Right atrium auricular region (tissue), 2 donors: ENCODE measurements around the gene CSMD2. TPM values are rescaled to one million over a fixed set of nuclear protein-coding genes. Genes with fewer than 3 reads are reported as not detected.
"Not testable (repeated sequence)": the region's sequence is repeated elsewhere in the genome, so short reads cannot be mapped to it uniquely, and the experiment has no call there.

Source experiments
- DNase-seq: peaks from one replicate; pipeline ENCODE4 v3.0.0-alpha.2; 2019; ENCODE audit warnings: low spot score
- H3K27ac ChIP-seq, 2 donors: fragments of 200-600 bp; sonication (generic); 1 replicate in 1 of 2; 2 replicates in 1 of 2; pipeline ENCODE4 v1.5.1; 2016 to 2019
- H3K27me3 ChIP-seq, 2 donors: fragments of 200-600 bp; sonication (generic); one replicate each; pipeline versions ENCODE4 v1.5.1 to v1.6.0; 2017 to 2019
- H3K36me3 ChIP-seq: fragments of 200-600 bp; sonication (generic); one replicate; pipeline ENCODE4 v1.5.1; 2016
- H3K4me1 ChIP-seq, 2 donors: fragments of 200-600 bp; sonication (generic); one replicate each; pipeline versions ENCODE4 v1.5.1 to v1.6.0; 2017 to 2019
- H3K4me3 ChIP-seq, 2 donors: fragments of 200-600 bp; sonication (generic); 1 replicate in 1 of 2; 2 replicates in 1 of 2; pipeline ENCODE4 v1.5.1; 2017 to 2019; ENCODE audit warnings: mild to moderate bottlenecking in 1 of 2, moderate library complexity in 1 of 2
- H3K9me3 ChIP-seq, 2 donors: fragments of 200-600 bp; sonication (generic); one replicate each; pipeline ENCODE4 v1.5.1; 2019
- CTCF ChIP-seq, 2 donors: fragments of 200-600 bp; sonication (generic); IDR thresholded peaks; one replicate each; pipeline ENCODE4 v1.5.1; 2019; ENCODE audit warnings: antibody characterized with exemption in 2 of 2
- total RNA-seq, 2 donors: library from RNA; depleted of rRNA; stranded (reverse); fragments of >200 nt; gene quantifications; one replicate each; pipeline ENCODE4 v1.1.0, GENCODE V29; 2016

The CSMD2 gene
- total RNA-seq, 2 donors from 2014 or later = 0.39 to 0.44 TPM

GRCh38 chr1:34113887-34114286 is 51.1 kb downstream of the CSMD2 start:
- H3K27ac ChIP-seq = no peak overlapping the region
- H3K4me3 ChIP-seq = no peak overlapping the region
- TF ChIP-seq CTCF (IDR thresholded peaks at IDR 0.05) = peak in 1 of 2 donors; percentile 35
- H3K4me1 ChIP-seq = no peaks in the 10 kb centered on the region
- H3K9me3 ChIP-seq = peaks cover 0 to 38% of the 10 kb centered on the region in 2 donors
- no peaks in the 10 kb centered on the region for H3K36me3 ChIP-seq
- no peaks in the 10 kb centered on the region for H3K27me3 ChIP-seq
- DNase-seq = no peak

GRCh38 chr1:34113362-34113761 is 51.7 kb downstream of the CSMD2 start:
- no peaks in the 10 kb centered on the region for H3K4me1 ChIP-seq
- H3K27me3 ChIP-seq = no peaks in the 10 kb centered on the region
- no peaks in the 10 kb centered on the region for H3K36me3 ChIP-seq
- no peak for DNase-seq
- H3K9me3 ChIP-seq = peaks cover 0 to 33% of the 10 kb centered on the region in 2 donors
- H3K4me3 ChIP-seq = no peak overlapping the region
- peak in 1 of 2 donors; percentile 23 for TF ChIP-seq CTCF (IDR thresholded peaks at IDR 0.05)
- H3K27ac ChIP-seq = no peak overlapping the region

- H3K27me3 ChIP-seq = no peaks in the 10 kb centered on the region
- no peak overlapping the region for H3K27ac ChIP-seq
- H3K9me3 ChIP-seq = no peaks in the 10 kb centered on the region
- H3K4me1 ChIP-seq = no peaks in the 10 kb centered on the region
- H3K4me3 ChIP-seq = no peak overlapping the region
- DNase-seq = no peak
- H3K36me3 ChIP-seq = no peaks in the 10 kb centered on the region
- TF ChIP-seq CTCF (IDR thresholded peaks at IDR 0.05) = no peak
These were observed 56.3 kb downstream of the CSMD2 start for GRCh38 chr1:34108711-34109110.

GRCh38 chr1:34108269-34108668 is 56.8 kb downstream of the CSMD2 start:
- Histone ChIP-seq H3K27me3 (no peaks in the 10 kb centered on the region), H3K9me3 (no peaks in the 10 kb centered on the region), H3K27ac (no peak overlapping the region), H3K4me1 (no peaks in the 10 kb centered on the region), H3K36me3 (no peaks in the 10 kb centered on the region), H3K4me3 (no peak overlapping the region)
- DNase-seq = no peak
- TF ChIP-seq CTCF (IDR thresholded peaks at IDR 0.05) = no peak

GRCh38 chr1:34101151-34101550 is 63.9 kb downstream of the CSMD2 start:
- Histone ChIP-seq H3K36me3 (no peaks in the 10 kb centered on the region), H3K27me3 (no peaks in the 10 kb centered on the region), H3K9me3 (no peaks in the 10 kb centered on the region), H3K27ac (no peak overlapping the region), H3K4me1 (no peaks in the 10 kb centered on the region), H3K4me3 (no peak overlapping the region)
- TF ChIP-seq CTCF (IDR thresholded peaks at IDR 0.05) = no peak
- DNase-seq = no peak

GRCh38 chr1:34100332-34100731 is 64.7 kb downstream of the CSMD2 start:
- DNase-seq = no peak
- no peaks in the 10 kb centered on the region for H3K36me3 ChIP-seq
- H3K4me3 ChIP-seq = no peak overlapping the region
- no peak for TF ChIP-seq CTCF (IDR thresholded peaks at IDR 0.05)
- H3K9me3 ChIP-seq = no peaks in the 10 kb centered on the region
- H3K27ac ChIP-seq = no peak overlapping the region
- H3K27me3 ChIP-seq = no peaks in the 10 kb centered on the region
- H3K4me1 ChIP-seq = no peaks in the 10 kb centered on the region

GRCh38 chr1:34092399-34092798 is 72.6 kb downstream of the CSMD2 start:
- H3K4me1 ChIP-seq, H3K9me3 ChIP-seq, H3K36me3 ChIP-seq, H3K27me3 ChIP-seq, H3K4me3 ChIP-seq, DNase-seq, H3K27ac ChIP-seq: not testable (repeated sequence)
